Activated gamma-delta T cell (primary cell): ENCODE measurements around the gene KLF6.

Source experiments
- DNase-seq: peaks from one replicate; lab custom pipeline; 2025; lab: John Stamatoyannopoulos, UW

KLF6 gene

GRCh38 chr10:3811291-3811870, 26.4 kb upstream of the KLF6 start:
- no peak for DNase-seq

- DNase-seq = no peak
Measured at GRCh38 chr10:3808689-3809199, 23.7 kb upstream of the KLF6 start.

DNA sequence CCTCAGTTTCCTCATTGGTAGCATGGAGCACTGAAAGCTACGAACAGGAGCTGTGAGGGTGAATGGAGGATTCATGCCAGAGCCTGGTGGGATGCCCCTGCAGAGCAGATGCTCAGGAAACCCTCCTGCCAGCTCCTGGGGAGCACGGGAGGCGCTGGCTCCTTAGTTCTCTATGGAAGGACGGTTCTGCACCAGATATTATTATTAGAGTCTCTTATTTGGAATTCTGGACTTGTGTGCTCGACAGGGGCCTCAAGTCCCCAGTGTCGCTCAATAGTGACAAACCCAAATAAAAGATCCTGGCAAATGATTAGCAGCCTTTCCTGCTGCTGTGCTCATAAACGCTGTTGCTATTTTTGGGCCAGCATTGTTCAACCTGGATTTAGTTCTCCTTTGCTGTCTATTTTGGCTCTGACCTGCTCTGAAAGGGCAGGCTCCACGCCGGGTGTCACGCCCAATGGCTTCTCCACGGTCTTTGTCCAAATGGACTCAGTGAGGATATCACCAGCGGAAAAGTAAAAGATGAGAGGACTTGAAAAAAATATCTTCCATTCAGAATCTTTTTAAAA, 23.0 kb upstream of the KLF6 start:
- DNase-seq = no peak

GRCh38 chr10:3807211-3807927, 22.4 kb upstream of the KLF6 start:
- no peak for DNase-seq

- no peak for DNase-seq
Measured at GRCh38 chr10:3806603-3807002, 21.6 kb upstream of the KLF6 start.

GRCh38 chr10:3805791-3806461, 20.9 kb upstream of the KLF6 start:
- DNase-seq = no peak

- no peak for DNase-seq
Measured at GRCh38 chr10:3805201-3805790, 20.3 kb upstream of the KLF6 start.

DNA sequence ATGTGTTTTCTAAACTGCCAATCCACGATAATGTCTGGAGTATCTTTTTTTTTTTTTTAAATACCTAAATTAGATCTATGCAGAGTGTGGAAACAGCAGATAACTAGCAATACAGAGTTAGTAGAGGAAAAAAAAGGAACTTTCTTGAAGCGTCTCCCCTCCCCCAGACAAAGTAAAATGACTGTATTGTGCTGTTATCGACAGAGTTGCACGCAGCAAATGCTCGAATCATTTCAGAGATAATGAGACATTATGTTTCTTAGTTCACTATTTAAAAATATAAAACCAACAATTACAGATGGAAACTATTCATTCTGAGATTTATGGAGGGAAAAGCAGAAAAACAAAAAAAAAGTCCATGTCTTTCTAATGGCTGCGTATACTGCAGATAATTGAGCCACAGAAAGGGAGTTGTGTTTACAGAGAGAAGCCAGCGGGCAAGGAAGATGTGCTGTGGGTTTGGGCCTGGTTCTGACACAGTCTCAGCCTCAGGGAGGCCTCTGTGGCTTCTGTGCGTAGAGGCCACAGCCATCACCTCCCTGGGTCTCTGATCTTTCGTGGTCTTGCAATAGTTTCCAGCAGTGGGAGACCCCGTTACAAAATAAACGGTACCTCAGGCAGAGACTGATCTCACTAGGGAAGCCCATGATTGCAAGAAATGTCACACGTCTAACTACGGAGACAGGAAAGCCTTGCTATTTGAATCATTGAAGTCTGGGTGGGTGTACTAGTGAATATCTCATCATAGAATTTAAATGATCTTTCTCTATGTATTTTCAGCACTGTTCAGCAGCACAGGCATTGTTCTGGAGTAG, 19.1 kb upstream of the KLF6 start:
- no peak for DNase-seq

GRCh38 chr10:3803295-3803926, 18.4 kb upstream of the KLF6 start:
- DNase-seq = no peak

DNA sequence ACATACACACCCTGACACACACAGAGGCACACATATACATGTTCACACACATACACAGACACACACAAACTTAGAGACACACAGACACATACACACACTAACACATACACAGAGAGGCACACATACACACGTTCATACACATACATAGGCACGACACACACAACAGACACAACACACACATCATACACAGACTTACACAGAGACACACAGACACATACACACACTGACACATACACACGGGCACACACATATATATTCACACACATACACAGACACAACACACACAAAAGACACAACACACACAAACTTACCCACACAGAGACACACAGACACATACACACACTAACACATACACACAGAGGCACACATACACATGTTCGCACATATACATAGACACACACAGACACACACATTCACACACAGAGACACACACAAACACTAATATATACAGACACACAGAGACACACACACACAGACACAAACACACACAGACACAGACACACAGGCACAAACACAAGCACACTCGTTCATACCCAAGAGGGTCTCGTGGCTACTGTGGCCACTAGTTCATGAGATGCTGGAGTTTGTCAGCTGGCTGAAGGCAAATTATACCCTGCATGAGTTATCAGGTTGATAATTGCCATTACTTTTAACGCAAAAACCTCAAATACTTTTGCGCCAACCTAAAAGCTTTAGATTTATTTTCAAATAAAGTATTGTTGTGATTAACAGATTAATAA, 17.7 kb upstream of the KLF6 start:
- DNase-seq = no peak

DNA sequence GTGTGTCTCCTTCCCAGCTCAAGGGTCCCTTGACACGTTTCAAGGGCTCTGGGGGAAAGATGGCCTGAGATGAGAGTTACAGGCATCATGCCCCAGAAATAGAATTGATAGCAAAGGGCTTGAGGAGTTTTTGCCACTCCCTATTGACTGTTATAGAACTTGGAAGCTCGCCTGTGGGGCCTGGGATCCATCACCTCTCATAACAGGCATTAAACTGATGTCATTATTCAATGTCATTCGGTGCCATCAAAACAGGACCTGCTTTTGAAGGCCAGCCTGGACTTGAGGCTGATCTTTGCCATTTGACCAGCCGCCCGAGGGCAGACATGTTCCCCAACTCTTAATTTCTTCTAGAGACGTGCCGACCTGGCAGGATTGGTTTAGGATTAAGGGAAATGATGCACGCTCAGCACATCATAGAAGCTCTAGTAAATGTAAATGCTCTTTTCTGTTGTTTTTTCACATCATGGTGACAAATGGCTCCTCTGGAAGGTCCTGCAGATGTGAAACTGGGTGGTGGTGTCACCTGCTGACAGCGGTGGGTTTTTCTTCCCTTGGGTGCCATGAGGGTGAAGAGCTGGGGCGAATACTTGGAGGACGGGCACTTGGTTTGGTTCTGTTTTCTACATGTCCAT, 16.7 kb upstream of the KLF6 start:
- DNase-seq = no peak

DNA sequence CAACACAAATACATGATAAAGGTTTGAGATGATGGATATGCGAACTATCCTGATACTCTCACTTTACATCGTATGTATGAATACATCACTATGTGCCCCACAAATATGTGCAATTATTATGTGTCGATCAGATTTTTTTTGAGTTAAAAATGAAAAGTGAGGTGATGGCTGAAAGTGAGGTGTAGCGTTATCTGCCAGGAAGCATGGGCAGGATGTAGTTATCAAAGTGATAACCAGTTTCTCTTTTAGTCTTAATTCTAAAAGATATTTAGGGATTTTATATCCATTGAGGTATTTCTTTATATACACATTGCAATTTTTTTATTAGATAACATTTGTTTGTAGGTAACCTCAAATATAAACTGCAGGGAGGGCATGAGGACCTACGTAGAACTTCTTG, 15.6 kb upstream of the KLF6 start:
- no peak for DNase-seq

- no peak for DNase-seq
Measured at GRCh38 chr10:3797750-3798149, 12.7 kb upstream of the KLF6 start.

DNA sequence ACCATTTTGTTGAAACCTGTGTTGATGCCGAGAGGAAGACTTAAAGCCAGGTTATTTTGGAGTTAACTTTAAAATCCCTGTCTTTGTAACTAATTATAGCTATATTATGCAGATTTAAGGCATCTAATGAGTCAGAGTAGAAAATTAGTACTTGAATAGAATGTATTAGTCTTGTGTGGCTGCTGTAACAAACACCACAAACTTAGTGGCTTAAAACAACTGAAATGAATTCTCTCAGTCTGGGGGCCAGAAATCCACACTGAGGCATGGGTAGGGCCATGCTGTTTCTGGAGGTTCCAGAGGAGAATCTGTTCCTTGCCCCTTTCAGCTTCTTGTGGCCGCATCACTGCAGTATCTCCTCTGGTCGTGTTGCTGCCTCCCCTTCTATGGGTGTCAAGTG, 8.5 kb upstream of the KLF6 start:
- DNase-seq = no peak

GRCh38 chr10:3792710-3793219, 7.8 kb upstream of the KLF6 start:
- DNase-seq = no peak

DNA sequence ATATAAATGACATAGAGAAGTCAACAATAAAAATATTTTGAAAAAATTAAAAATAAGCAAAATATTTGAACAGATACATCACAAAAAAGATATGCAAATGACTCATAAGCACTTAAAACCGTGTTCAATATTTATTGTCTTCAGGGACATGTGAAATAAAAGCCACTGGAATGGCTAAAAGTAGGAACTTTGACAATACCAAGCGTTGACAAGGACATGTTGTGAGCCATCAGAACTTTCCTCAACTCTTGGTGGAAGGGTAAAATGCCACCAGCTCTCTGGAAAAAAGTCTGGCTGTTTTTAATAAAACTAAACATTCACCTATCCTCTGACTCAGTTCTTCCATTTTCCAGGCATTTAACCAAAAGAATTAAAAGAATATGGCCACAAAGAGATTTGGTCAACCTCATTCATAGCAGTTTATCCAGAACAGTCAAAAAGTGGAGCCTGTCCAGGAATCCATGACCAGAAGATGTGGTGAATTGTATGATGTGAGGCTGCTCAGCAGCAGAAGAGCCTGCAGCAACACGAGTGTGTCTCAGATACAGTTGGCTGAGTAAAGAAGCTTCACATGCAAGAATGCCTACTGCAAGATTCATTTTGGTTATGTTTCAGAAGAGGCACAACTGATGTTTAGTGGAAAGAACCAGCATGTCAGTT, 7.1 kb upstream of the KLF6 start:
- no peak for DNase-seq

DNA sequence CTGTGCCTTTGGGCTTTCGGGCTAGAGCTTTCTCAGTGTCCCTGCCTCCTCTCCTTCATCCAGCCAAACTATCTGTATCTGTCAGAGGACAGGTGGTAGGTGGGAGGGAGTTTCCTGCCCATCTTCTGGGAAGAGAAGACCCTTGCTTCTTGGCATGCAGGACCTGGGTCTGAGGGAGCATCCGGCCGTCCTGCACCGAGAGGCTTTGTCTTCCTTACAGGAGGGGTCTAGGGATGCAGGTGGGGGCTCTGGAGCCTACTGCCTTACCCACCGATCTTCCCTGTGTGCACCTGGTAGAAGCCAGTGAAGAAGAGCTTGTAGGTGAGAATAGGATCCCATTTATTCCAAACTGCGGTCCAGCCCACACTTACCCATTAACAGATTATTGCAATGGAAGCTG, 5.8 kb upstream of the KLF6 start:
- no peak for DNase-seq

DNA sequence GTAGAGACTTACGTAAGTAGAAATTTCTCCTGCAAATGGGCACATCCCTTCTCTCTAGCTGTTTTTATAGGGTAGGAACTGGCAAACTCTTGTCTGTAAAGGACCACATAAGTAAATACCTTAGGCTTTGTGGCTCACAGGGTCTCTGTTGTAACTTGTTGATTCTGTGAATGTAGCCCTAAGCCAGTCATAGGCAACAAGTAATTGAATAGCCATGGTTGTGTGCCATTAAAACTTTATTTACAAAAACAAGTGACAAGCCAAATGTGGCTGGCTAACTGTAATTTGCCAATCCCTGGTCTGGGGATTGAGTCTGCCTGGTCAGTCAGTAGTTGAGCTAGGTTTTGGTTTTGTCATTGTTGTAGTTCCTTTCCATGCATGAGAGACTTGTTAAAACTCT, 5.3 kb upstream of the KLF6 start:
- no peak for DNase-seq

DNA sequence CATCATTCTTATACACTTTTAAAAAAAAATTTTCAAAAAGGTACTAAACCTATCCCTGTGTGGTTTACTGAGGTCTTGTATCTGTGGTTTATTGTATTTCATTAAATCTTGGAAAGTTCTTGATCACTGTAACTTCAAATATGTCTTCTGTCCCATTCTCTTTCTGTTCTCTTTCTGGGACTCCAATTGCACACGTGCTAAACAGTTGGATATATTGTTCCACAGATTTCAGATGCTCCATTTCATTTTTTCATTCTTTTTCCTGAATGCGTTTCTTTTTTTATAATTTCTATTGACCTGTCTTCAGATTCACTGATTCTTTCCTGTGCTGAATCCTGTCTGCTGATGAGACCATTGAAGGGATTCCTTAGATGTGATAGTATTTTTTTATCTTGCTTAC, 4.6 kb upstream of the KLF6 start:
- DNase-seq = no peak
